Measurements from ENCODE around the gene SHISA8.
A peak's percentile ranks its signal among the peaks of the same experiment; 100 is the strongest.

SHISA8 gene

GRCh38 chr22:41915786-41916493 is 1.1 kb upstream of the SHISA8 start:
- no peak for DNase-seq

GRCh38 chr22:41914611-41915034 is 251 bp downstream of the SHISA8 start:
- no peak for DNase-seq

DNA sequence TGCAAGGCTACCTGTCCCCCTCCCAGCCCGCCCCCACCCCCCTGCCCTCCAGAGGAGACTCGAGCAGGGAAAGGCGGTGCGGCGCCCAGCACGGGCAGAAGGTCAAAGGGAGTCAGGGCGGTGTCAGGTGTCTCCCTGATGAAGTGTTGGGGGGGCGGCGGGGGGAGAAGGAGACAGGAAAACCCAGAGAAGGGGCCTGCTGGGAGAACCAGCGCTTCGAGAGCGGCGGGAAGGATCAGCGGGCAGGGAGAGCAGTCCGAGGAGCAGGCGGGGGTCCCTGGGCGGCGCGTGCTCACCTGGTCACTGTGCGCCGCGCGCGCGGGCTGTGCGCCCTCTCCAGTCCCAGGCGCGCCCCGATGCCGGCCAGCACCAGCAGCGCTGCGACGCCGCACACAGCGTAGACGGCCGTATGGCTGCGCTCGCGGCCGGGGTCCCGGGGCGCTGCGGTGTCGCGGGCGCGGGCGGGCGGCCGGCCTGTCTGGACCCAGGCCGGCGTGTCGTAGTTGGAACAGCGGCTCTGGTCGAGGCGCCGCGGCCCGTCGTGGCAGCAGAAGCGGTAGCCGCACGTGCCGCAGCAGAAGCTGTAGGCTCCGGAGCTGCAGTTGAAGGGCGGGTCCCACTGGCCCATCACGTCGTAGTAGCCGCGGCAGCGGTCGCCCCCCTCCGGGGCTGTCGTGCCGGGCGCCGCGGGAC is 886 bp downstream of the SHISA8 start:
- no peak for DNase-seq

DNA sequence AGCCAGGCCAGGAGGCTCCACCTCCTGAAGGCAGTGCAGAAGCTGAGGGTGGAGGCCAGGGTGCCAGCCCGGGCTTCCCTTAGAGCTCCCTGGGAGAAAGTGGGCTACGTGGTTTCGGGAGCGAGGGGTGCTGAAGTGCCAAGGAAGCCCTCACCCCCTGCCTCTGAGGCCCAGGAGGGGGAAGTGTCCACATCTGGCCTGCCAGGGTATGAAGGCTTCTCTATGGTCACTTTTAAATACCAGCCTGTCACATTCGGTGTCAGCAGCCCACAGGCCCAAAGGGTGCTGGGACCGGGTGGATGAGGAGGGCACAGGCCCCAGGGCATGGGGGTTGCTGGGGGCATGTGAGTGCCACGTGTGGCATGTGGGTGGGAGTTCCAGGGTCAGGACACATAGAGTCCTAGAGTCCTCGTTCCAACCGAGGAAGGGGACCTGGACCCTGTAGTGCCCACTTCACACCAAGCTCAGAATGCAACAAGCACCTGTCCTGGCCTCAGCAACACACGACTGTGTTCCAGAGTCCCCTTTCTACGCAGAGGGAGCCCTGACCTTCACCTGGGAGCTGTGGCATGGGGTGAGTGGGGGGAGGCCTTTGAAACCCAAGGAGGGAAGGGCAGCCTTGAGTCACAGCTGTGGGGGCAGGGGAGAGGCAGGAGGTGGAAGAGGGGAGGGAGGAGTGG is 1.7 kb downstream of the SHISA8 start:
- no peak for DNase-seq

DNA sequence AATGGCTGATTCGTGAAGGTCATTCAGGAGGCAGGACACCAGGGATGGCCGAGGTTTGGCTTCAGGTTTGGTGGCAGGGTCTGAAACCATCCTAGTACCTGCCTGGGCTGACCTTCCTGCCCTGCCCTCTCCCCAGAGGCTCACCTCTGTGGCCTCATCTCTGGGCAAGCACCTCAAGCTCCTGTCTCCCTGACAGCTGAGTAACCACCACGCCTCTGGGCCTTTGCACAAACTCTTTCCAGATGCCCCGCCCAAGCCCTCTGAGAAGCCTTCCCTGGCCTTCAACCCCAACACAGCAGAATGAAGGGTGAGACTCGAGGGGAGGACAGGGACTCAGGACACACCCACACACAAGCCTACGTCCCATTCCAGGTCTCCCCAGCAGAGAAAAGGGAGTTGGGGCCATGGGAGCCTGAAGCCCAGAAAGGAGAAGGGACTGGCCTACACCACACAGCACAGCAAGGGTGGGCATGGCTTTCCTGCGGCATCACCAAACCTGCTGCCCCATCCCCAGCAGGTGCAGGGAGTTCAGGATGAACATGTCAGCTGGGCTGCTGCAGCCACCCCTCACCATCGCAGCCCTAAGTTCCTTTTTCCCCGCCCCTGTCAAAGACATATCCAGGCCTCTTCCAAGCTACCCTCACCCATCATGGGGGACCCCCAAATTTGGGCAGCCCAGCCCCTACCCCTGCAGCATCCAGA is 2.4 kb downstream of the SHISA8 start:
- DNase-seq, result no peak

- no peak for DNase-seq
Observed at GRCh38 chr22:41911001-41911611, 3.8 kb downstream of the SHISA8 start.

DNA sequence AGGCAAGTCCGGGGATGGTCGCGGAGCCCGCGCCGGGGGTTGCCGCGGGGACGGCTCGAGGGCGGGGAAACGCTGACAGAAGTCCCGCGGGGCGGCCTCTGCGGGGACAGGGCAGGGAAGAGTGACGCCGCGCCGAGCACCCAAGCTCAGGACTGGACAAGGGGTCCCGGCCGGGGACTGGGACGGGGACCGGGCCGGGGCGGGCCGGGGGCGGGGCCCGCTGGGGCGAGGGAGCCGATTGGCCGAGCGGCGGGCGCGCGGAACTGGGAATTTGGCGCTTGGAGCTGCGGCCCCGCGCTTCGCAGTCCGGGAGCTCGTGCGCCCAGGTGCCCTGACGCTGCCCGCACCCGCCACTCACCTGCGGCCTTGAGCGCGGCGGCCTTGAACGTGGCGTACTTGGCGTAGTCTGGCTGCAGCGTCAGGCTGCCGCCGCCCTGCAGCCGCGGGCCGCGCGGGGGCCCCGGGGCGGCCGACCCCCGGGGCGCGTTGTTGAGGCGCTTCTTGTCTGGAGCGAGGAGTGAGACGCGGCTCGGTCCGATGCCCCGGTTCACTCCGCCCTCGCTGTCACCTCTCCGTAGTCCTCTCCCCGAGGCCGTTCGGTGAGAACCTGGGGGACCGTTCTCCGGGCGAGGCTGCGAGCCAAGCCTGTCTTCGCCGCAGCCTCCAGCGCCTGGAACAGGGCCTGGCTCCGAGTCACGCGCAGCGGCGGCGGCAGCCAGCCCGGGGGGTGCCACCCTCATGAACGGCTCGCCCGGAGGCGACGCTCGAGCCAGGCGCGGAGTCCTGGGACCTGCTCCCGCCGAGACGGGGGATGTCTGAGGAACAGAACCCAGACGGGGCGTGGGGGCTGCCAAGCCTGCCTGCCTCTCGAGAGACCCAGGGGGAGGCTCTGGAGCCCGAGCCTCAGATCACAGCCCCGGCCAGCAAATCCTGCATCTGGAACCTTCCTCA is 4.5 kb downstream of the SHISA8 start:
- peak in 31 of 56 donors; percentile 19 to 74 (median 45) for DNase-seq

- DNase-seq, result peak in 4 of 56 donors; percentile 16 to 25 (median 18)
Observed at GRCh38 chr22:41909310-41910049, 5.4 kb downstream of the SHISA8 start.

- peak in 1 of 56 donors; percentile 50 for DNase-seq
Observed at GRCh38 chr22:41908411-41909309, 6.2 kb downstream of the SHISA8 start.

DNA sequence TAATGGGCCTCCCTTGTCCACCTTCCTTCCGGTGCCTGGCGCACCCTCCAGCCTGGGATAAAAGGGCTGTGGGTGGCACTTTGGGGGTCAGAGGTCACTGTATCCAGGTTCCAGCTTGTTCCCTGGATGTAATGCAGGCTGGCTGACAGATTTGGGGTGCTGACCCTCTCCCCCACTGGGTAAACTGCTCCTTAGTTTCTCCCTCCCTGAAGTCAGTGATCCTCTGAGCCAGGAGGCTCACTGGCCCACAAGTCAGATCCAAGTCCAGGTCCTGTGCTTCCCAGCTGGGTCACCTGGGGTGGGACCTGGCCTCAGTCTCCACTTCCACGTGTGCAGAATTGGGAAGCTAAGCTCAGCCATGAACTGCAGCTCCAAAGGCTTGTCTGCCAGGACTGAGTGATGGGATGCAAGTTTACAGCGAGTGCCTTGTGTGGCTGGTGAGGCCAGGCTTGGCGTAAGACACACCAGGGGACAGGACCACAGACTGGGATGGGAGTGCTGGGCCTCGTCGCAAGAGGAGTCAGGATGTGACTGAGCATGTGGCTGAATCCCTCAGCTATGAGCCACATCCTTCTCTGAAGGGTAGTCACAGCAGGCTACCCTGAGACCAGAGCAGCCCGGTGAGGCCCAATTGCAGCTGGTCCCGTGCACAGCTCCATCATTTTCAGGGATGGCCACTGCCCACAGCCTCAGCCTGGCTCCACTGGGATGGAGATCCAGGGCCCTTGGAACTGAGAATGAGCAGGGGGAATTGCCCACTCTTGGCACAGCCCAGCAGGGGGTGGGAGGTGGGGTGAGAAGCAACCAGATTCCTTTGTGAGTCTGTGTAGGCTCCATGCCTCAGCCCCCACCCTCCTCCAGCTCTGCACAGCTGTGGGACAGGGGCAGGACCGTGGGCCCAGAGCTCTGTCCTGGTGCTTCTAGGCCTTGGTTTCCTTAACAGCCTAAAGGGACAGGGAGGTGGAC is 7.2 kb downstream of the SHISA8 start:
- no peak for DNase-seq

- no peak for DNase-seq
Observed at GRCh38 chr22:41906822-41907221, 8.1 kb downstream of the SHISA8 start.

- no peak for DNase-seq
Observed at GRCh38 chr22:41905411-41906202, 9.3 kb downstream of the SHISA8 start.

DNA sequence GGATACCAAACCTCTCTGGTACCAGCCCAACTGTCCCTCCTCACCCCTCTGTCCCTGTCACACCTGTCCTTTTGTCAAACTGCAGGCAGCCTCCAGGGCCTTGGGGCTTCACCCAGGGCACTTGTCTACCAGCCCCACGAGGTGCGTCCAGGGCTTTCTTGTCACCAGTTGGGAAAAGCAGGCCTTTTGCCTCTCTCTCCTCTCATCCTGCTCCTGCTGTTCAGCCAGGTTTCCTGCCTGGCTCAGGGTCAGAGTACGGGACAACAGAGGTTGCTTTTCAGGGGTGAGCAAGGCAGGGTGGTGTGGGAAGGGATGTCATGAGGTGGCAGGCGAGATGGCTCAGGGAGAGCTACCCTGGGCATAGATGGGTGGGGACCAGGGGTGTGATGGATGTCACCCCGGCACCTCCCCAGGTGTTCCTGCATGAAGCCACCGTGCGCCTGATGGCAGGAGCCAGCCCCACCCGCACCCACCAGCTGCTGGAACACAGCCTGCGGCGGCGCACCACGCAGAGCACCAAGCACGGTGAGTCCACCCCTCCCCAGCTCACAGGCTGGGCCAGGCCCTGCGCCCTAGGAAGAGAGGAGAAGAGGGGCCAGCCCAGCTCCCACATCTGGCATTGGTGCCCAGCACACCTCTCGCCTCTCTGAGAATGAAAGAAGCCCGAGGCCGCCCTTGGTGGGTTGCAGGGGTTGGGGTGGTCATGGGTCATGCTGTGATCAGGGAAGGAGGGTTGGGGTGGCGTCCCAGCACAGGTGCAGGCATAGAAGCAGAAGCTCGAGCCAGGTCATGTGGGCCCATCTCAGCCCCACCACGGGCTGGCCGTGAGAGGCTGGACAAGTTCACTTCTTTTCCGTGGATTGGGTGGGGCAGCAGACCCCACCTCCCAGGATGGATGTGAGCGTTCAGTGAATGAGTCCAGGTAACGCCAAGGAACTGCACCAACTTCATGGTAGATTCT is 10.1 kb downstream of the SHISA8 start:
- no peak for DNase-seq

DNA sequence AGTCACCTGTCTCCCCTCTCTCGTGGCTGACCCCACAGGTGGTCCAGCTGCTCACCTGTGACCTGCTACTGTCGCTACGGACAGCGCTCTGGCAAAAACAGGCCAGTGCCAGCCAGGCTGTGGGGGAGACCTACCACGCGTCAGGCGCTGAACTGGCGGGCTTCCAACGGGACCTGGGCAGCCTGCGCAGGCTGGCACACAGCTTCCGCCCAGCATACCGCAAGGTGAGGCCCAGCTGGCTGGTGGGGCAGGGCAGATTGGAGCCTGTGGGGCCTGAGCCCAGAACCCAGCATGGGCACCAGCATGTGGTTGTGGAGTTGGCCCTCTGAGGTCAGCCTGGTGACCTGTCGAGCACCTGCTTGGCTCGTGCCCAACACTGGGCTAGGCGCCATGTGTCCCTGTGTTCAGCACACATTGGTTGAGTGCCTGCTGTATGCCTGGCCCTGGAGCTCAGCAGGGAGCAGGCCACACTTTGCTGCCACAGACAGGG is 11.9 kb downstream of the SHISA8 start:
- DNase-seq, result peak in 3 of 56 donors; percentile 8 to 54 (median 28)

GRCh38 chr22:41902016-41902415 is 12.9 kb downstream of the SHISA8 start:
- no peak for DNase-seq
